K562 (cell line): ENCODE results near the gene ZNF407. TPM values are rescaled to one million over a fixed set of nuclear protein-coding genes. Genes with fewer than 3 reads are reported as not detected.

Source experiments
- ARID2 ChIP-seq: fragments of 450-650 bp; IDR thresholded peaks from 2 replicates; pipeline ENCODE4 v1.6.1; 2017; ENCODE audit warnings: antibody characterized with exemption, mild to moderate bottlenecking
- HOXB6 ChIP-seq: fragments of 250-450 bp; sonication (Bioruptor Pico); IDR thresholded peaks from 2 replicates; pipeline ENCODE4 v1.5.1; 2022; ENCODE audit warnings: mild to moderate bottlenecking, borderline replicate concordance
- MGA ChIP-seq: fragments of 450-650 bp; IDR thresholded peaks from 2 replicates; pipeline ENCODE4 v1.6.1; 2016; ENCODE audit warnings: mild to moderate bottlenecking, moderate library complexity
- MTA1 ChIP-seq: fragments of 450-650 bp; IDR thresholded peaks from 2 replicates; pipeline ENCODE4 v1.6.1; 2017; ENCODE audit warnings: borderline replicate concordance
- ZBTB43 ChIP-seq: sonication (generic); formaldehyde crosslinking; IDR thresholded peaks from 2 replicates; pipeline ENCODE4 v1.8.0; 2023; ENCODE audit warnings: mild to moderate bottlenecking, missing genetic modification reagents
- ZKSCAN1 ChIP-seq: fragments of 150-350 bp; IDR thresholded peaks from 2 replicates; pipeline ENCODE4 v1.6.1; 2016; ENCODE audit warnings: low read depth, low read length
- ZNF134 ChIP-seq: fragments of 250-450 bp; sonication (Bioruptor Pico); conservative IDR thresholded peaks from 2 replicates; pipeline ENCODE4 v1.4.0; 2020
- ZNF384 ChIP-seq: IDR thresholded peaks from 2 replicates; pipeline ENCODE4 v1.6.1; 2012; ENCODE audit warnings: low read depth, low read length, improper control_type of control experiment
- polyA plus RNA-seq, 8 experiments: library from polyadenylated mRNA; depleted of rRNA in 4 of 8; stranded (reverse) in 5 of 8; unstranded in 3 of 8; fragments of >200 nt; fragmentation: Nextera tagmentation in 2 of 8; fragmentation: Illumina TruSeq in 1 of 8; extraction: Ambion mirVana in 2 of 8; extraction: Trizol in 1 of 8; gene quantifications; 2 replicates each; pipeline versions ENCODE4 v1.2.1 to v1.2.3, GENCODE V29; 2011 to 2014; ENCODE audit warnings: inconsistent platforms in 1 of 8, missing spikeins in 1 of 8
- total RNA-seq, 7 experiments: library from RNA; depleted of rRNA in 6 of 7; stranded (reverse); fragments of >200 nt in 6 of 7; fragmentation: Illumina TruSeq in 2 of 7; extraction: Trizol in 2 of 7; gene quantifications; 2 replicates each; pipeline versions ENCODE4 v1.2.1 to v1.2.3, GENCODE V29; 2011 to 2021; ENCODE audit warnings: low replicate concordance in 1 of 7

Gene ZNF407
- total and polyA plus RNA-seq, 9 of the 15 experiments (the other 6 are each of a cell fraction or from before 2014, with no cell fraction given) = 0.21 to 5.4 (median 2.3) TPM

- TF ChIP-seq MGA (no peak), ZKSCAN1 (no peak), ARID2 (no peak), HOXB6 (CRISPR knock-in tag) (no peak), ZNF134 (CRISPR knock-in tag) (no peak), MTA1 (no peak), ZNF384 (no peak), ZBTB43 (CRISPR knock-in tag) (no peak)
Observed at GRCh38 chr18:74995419-74995736, 397.7 kb downstream of the ZNF407 start (continued).
